CD4-positive, alpha-beta T cell treated with Interleukin-6 for 4 hours (primary cell): ENCODE results near the gene RFWD3.
"Not testable (repeated sequence)": the region's sequence is repeated elsewhere in the genome, so short reads cannot be mapped to it uniquely, and the experiment has no call there.

Source experiments
- DNase-seq: peaks from one replicate; pipeline ENCODE4 v3.0.0-alpha.2; 2020; ENCODE audit warnings: mixed read lengths

RFWD3 gene, protein sequence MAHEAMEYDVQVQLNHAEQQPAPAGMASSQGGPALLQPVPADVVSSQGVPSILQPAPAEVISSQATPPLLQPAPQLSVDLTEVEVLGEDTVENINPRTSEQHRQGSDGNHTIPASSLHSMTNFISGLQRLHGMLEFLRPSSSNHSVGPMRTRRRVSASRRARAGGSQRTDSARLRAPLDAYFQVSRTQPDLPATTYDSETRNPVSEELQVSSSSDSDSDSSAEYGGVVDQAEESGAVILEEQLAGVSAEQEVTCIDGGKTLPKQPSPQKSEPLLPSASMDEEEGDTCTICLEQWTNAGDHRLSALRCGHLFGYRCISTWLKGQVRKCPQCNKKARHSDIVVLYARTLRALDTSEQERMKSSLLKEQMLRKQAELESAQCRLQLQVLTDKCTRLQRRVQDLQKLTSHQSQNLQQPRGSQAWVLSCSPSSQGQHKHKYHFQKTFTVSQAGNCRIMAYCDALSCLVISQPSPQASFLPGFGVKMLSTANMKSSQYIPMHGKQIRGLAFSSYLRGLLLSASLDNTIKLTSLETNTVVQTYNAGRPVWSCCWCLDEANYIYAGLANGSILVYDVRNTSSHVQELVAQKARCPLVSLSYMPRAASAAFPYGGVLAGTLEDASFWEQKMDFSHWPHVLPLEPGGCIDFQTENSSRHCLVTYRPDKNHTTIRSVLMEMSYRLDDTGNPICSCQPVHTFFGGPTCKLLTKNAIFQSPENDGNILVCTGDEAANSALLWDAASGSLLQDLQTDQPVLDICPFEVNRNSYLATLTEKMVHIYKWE

DNA sequence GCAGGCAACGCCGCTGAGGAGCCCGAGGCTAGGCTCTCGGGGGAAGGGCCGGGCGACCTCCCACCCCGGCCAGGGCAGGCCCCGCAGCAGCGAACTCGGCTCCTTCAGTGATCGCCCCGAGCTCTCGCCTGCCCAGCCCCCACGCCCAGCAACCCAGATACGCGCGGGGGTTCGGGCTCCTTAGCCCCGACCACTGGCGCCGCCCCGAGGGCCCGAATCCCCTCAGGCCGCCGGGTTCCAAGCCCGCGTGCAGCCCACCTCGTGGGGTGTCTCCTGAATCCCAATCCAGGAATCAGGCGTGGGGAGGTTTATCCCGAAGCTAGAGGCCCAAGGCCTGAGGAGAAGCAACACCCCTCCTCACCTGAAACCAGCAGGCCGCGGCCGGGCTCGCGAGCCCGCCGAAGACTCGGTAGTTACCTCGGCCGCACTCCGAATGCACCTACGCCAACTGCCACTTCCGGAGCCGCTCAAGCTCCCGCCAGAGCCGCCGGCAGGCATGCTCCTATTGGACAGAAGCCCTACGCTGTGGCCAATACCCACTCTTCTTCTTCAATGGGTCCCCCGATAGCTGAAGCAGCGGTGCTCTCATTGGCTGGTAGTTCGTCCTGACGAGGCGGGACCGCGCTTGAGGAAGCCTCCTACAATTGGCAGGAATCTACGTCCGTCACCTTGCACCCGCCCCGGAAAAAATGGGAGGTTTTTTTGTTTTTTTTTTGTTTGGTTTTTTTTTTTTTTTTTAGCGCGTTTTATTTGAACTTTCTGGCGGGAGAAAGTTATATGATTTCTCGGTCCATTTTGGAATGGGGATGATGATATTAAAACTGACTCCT lies at the start of gene RFWD3:
Gene RFWD3, minus strand, starts transcription at position 453 of the 830 bp plus-strand sequence. CDS start 5,428 bp downstream, outside the sequence.
- peak; percentile 95 for DNase-seq

DNA sequence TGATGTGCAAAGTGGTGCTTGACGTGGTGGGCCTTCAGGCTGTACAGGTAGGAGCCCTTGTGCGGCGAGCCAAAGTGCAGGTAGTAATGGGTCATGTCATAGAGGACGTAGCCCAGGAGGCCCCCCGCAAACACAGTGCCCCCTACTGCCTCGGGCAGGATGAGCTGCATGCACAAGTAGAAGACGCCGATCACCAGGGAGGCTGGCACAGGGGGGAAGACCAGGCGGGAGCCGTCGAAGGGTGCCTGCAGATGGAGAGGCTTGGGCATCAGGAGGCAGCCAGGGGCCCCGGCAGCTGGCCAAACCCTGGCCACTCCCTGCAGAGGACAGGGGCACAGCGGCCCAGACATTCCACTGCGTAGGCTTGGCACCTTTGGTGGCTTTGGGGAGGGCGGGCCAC lies 49.7 kb upstream of the RFWD3 start:
- DNase-seq, result no peak

DNA sequence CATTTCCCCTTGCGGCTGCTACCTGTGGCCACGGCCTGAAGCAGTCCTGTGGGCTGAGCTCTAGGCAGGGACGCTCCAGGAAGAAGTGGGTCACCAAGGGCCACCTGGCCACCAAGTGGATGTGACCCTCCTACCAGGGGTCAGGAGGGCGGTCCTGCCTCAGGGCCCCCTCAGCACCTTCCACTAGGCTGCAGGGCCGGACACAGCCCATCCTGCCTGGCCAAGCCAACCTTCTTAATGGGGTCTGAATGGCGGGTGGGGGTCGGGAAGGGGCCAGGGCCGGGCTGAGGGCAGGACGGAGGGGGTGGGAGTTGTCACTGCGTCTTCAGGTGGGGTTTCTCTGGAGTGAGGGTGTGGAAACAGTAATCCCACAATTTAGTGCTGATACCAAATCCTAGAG lies 47.2 kb upstream of the RFWD3 start:
- no peak for DNase-seq

DNA sequence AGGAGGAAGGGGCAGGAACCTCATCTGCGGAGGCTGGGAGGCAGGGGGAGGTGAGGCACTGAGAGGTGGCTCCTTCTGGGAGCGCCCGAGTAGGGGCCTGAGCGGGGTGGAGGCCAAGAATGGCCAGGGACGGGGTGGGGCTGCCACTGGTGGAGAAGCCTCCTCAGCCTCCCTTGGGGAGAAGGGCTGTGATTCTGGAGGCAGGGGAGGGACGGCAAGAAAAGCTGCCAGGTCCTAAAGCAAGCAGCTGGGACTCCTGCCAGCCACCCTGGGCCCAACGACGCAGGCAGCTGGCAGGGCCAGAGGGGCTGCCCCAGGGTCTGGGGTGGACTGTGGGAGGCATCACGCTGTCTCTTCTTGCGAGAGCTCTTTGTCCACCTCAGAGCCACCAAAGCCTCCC lies 46.6 kb upstream of the RFWD3 start:
- no peak for DNase-seq

DNA sequence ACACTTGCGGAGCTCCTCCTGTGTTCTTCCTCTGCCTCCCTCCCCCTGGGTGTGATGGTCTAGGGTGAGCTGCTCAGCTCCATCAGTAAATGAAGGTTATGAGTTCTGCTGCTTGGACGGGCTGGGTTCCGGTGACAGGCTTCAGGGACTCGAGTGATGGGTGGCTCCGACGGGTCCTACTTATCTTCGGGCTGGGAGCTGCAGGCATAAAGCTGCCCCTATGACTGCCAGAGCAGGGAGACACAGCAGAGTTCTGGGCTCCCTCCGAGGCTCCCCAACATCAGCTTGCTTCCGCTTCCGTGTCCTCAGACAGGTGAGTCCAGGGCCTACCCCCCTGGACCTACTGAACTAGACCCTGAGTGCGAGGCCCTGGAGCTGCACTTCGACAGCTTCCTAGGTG lies 45.3 kb upstream of the RFWD3 start:
- no peak for DNase-seq

DNA sequence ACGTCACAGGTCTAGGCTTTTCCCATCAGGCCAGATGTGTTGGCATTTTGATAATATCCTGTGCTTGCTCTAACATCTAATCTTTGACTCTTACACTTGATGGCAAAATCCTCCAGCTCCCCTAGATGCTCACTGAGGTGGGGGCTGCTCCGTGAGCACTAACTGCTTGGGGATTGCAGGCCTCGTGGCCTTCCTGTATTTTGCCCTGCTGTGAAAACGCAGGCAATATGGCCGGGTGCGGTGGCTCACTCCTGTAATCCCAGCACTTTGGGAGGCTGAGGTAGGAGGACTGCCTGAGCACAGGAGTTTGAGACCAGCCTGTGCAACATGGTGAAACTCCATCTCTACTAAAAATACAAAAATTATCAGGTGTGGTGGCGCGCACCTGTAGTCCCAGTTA lies 43.7 kb upstream of the RFWD3 start:
- DNase-seq, result no peak

DNA sequence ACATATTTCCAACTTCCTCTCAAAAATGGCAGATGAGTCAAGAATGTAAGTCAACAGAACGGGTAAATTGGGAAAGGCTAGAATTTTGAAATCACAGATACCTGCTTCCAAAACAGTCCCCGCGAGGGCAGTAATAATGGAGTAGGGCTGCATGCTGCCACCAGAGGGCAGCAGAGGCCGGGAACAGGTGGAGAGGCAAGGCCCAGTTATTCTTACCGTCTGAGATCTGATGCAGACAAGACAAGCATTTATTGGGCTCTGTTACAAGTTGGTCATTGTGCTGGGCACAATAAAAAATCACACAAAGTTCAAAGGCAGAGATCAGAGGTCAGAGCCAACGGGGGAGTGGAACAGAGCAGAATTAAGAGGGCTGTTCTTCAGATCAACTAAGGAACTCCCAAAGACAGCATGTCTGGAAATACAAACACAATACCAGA lies 42.8 kb upstream of the RFWD3 start:
- DNase-seq, result peak; percentile 89

DNA sequence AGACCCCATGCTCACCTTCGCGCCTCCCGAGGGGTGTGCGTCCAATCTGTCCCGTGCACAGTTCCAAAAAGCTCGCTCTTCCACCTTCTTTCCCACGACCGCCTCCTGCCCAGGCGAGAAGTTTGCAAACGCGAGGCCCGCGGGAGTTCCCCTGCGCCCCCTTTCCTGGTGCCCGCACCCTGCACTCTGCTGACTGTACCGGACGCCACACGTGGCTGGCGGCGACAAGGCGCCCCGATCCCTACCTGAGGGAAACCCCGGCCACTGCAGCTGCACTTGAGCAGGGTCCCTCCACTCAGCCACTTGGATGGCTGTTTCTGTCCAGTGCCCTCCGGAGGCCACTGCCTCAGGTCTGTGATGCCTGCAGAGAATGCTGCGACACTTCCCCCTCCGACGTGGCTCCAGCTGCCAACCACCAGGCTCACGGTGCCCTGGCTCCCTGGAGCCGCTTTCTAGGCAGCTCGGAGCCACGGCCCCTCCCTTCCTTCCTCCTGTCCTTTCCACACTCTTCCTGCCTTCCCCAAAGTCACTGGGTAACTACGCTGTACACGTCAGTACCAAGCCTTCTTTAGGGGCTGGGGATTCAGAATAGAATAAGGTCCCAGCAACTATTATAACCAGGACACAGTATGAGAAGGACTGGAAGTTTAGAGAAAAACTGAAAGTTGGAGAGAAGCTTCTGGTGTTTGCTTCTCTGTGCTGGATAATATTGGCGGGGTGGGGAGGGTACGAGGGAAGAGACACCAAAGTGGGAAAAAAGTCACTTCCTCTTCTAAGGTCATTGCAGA lies 34.0 kb upstream of the RFWD3 start, which contains the start of gene MLKL:
Gene MLKL, minus strand, starts transcription at position 425 of the 788 bp plus-strand sequence. CDS start 5,105 bp downstream, outside the sequence.
- DNase-seq, result peak; percentile 66

DNA sequence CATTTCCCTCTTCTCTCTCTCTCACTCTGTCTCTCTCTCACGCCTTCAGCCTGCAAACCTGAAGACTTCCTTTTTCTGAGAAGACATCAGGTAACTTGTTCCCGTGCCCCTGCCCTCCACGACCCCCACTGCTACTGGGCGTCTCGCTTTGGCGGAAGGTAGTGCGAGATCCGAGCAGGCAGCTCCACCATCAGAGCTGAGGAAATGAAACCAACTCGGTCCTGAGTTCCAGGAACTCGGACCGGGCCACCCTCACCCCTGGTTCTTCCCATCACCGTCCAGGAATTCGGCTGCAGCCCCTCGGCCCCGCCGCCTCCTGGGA lies 33.4 kb upstream of the RFWD3 start:
- DNase-seq, result peak; percentile 45

DNA sequence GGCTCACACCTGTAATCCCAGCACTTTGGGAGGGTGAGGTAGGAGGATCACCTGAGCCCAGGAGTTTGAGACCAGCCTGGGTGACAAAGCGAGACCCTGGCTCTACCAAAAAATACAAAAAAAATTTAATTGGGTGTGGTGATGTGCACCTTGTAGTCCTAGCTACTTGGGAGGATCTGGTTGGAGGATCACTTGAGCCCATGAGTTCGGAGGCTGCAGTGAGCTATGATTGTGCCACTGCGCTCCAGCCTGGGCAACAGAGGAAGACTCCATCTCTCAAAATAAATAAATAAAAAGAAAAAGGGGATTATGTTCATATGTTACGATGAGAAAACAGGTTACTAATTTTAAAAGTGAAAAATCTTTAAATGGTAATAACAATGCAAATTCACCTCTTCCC lies 33.0 kb upstream of the RFWD3 start:
- no peak for DNase-seq

DNA sequence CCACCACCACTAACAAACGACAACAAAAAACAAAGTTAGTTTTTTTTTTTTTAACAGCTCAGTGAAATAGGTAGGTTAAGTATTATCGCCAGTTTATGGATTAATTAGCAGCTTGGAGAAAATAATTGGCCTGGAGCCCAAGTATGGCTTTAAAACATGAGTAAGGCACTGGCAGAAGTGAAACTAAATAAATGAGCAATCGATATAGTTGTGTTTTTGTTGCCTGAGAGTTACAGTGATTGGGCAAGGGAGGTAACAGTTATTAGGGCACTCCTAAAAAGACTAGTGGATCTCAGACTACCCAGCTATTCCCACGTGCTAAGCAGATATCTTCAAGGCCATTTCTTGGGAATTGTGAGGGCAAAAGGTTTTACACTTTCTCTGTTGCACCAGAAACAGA lies 31.5 kb upstream of the RFWD3 start:
- no peak for DNase-seq

DNA sequence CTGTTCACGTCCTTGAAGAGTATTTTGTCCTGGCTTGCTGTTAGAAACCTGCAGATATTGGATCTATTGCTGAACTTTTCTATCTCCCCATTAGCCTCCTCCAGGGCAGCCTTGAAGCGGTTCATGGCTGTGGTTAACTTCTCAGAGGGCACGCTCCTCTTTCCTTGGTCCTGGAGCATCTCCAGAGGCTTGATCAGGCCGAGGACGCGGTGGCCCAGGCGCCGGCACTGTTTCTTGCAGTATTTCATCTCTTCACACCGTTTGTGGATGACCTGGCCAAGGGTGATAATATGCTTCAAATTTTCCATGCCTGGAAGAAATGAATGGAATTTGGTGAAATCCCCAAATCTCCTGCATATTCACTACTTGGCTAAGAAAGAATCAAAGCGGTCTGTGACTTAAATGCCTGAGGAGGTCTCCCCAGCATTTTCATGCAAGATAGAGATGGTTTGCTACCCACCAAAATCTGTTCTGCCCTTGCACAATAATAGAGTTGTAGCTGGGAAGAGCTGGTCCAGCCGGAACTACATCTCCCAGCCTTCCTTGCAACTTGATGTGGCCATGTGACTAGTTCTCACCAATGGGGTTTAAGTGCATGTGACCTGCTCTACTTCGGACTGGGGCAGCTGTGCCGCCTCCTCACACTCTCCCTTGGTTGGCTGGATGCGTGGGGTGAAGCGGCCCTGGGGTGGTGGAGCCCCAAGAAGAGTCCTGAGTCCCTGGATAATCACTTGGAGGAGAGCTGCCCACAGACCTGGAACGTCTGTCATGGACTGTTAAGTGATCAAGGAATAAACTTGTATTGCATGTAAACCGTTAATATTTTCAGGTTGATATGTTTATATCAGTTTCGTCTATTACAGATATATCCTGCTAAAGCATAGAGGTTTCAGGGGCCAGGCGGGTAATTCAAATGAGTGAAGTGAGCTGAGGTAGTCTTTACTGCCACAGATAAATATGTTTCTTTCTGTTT lies 29.1 kb upstream of the RFWD3 start:
- DNase-seq, result peak; percentile 72

DNA sequence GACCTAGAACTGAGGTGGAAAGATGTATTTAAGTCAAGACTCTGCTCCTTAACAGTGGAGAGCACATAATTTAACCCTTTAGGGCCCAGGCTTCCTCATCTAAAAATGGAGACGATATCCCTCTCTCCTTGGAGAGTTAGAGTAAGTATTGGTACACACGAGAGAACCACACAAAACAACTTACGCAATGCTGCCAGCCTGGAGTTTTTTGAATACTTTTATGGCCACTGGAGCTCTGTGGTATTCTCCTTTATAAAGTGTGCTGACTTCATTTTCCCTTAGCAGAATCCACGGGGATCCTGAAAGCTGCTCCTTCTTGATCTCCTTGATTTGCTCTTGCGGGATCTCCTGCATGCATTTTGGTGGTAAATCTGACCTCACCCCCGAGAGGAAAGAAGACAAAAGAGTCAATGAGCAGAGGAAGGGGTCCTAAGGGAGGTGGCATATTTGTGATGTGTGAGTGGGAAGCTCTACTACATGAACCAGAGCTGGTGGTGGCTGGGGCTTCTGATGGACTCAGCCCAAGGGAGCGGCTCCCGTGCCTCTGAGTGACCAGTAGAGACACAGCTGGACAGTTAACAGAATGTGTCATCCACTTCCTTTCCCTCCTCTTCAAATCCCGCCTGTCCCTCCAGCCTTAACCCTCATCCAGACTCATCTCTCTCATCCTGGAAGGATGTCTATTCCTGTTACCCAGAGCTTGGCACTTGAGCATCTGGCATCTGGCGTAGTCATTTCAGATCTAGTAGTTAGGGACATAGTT lies 24.6 kb upstream of the RFWD3 start:
- no peak for DNase-seq

DNA sequence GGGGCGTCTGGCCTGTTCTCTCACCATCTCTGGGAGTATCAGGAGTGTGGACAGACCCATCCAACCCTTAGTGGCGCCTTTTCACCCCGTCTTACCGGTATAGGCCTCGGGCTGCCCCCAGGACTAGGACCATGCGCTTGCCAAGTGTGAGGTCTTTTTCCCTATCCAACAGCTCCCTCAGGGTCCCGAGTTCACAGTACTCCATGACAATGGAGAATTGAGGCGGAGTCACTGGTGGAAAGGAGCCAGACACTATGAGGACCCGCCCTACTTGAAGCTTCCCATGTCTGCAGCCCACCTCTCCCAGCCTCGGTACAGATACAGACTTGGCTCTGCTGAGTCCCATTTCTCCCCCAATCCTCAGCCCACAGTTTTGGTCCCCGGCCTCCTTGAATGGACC lies 15.9 kb upstream of the RFWD3 start:
- no peak for DNase-seq

DNA sequence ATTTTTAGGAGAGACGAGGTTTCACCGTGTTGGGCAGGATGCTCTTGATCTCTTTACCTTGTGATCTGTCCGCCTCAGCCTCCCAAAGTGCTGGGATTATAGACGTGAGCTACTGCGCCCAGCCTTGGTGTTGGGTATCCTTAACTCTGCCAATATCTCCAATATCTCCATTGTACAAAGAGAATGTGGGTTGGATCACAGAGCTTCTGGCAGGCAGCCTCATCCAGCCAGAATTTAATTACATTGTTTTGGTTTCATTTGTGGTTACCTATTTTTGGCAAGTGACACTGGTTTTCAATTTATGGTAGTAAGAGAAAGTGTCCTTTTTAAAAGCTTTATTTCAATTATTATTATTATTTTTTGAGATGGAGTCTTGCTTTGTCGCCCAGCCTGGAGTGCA lies 14.0 kb upstream of the RFWD3 start:
- no peak for DNase-seq

DNA sequence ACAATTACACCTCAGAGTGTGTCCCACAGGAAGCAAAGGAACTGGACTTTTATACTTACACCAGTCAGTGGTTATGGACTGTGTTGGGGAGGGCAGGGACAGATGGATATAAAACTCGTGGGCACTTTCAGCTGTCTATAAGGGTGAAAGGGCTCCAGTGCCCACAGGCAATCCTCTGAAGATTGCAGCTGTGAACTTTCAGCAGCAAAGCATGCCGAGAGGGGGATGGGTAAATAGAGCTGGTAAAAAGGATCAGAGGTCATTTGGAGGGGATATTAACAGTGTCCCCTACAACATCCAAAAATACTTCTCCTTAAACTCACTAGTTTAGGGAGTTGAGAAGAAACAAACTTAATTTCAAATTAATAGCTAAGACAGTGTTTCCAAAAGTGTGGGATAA lies 13.3 kb upstream of the RFWD3 start:
- no peak for DNase-seq

DNA sequence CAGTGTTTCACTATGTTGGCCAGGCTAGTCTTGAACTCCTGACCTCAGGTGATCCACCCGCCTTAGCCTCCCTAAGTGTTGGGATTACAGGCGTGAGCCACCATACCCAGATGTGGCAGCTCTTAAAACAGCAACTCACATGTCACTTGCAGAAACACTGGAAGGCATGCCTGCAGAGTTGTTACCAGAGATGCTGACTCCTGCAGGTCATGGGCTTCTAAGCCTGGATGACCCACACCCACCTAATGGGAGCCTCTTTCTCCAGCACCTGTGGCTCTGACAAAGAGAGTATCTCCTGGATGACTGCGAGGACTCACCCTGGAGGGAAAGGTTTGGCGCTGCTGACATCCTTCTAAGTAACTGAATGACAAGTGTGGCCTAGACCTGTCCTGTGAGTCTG lies 11.2 kb upstream of the RFWD3 start:
- no peak for DNase-seq

DNA sequence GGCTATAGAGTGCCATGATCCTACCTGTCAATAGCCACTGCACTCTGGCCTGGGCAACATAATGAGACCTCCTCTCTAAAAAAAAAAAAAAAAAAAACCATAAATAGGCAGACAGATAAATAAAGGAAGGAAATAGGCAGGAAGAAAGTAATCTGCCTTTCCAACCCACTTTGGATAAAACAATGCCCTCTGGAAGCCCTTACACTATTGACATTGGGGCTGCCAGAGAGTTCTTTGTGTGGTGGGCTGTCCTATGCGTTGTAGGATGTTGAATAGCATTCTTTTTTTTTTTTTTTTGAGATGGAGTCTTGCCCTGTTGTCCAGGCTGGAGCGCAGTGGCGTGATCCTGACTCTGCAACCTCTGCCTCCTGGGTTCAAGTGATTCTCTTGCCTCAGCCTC lies 7.2 kb upstream of the RFWD3 start:
- no peak for DNase-seq

DNA sequence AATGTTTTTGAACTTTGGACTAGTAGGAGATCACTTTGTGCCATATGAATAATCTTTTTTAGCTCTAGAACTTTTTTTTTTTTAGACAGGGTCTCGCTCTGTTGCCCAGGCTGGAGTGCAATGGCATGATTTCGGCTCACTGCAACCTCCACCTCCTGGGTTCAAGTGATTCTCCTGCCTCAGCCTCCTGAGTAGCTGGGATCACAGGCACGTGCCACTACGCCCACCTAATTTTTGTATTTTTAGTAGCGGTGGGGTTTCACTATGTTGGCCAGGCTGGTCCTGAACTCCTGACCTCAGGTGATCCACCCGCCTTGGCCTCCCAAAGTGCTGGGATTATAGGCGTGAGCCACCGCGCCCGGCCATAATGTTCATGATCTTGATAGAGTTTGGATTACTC lies 2.2 kb upstream of the RFWD3 start:
- not testable (repeated sequence) for DNase-seq

DNA sequence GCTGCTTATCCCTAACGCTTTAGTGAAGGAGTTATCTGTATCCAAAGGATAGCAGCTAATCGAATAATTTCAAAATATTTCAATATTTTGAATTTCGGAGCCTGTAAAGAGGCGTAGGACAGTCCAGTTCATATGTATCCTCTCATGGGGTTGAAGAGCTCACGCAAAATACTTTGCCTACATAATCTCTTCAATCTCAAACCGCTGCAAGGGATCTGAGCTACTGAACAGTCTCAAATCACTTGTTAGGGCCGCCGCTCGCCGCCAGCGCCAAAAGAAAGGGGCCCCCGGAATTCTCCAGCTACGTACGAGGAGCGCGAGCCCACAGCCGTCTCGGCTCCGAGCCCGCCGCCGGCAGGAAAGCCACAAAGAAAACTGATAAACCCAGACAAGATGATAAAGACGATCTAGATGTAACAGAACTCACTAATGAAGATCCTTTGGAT lies 601 bp upstream of the RFWD3 start:
- peak; percentile 47 for DNase-seq
